HEK293 (cell line): ENCODE results near the gene SIRT7.

Source experiments
- CTCF ChIA-PET: fragments of 350-600 bp; formaldehyde crosslinking; extraction: SDS; loops from one replicate; lab custom pipeline; 2021; ENCODE audit warnings: antibody characterized with exemption; lab: Yijun Ruan, JAX
- POLR2A ChIA-PET: fragments of 300-600 bp; formaldehyde crosslinking; extraction: SDS; loops from one replicate; lab custom pipeline; 2020; ENCODE audit warnings: antibody characterized with exemption, inconsistent platforms; lab: Yijun Ruan, JAX
- H3K27ac ChIP-seq: fragments of 200-500 bp; sonication (Bioruptor generic); 2 replicates; pipeline ENCODE4 v1.5.1; 2014; ENCODE audit warnings: low read depth, low read length, control low read depth, inconsistent platforms; ENCODE audit errors: extremely low read depth
- H3K36me3 ChIP-seq, 2 experiments: fragments of 200-500 bp in 1 of 2; sonication (Bioruptor generic) in 1 of 2; 1 replicate in 1 of 2; 2 replicates in 1 of 2; pipeline ENCODE4 v1.5.1; 2014 to 2017; ENCODE audit warnings: inconsistent platforms in 2 of 2, low read length in 2 of 2; ENCODE audit not compliant: control insufficient read depth in 2 of 2, insufficient read depth in 1 of 2
- H3K4me1 ChIP-seq: fragments of 200-500 bp; sonication (Bioruptor generic); 2 replicates; pipeline ENCODE4 v1.5.1; 2014; ENCODE audit warnings: mild to moderate bottlenecking, low read length, inconsistent platforms; ENCODE audit not compliant: control insufficient read depth, insufficient read depth
- H3K4me3 ChIP-seq: 2 replicates; pipeline ENCODE4 v1.5.1; 2011; ENCODE audit warnings: low read depth, mild to moderate bottlenecking, control low read depth, low read length, moderate library complexity
- H3K9me3 ChIP-seq: fragments of 200-500 bp; sonication (Bioruptor generic); 2 replicates; pipeline ENCODE4 v1.5.1; 2014; ENCODE audit warnings: low read depth, low read length, inconsistent platforms; ENCODE audit not compliant: control insufficient read depth, insufficient read depth
- AEBP2 ChIP-seq: fragments of 450-650 bp; formaldehyde crosslinking; IDR thresholded peaks from 2 replicates; pipeline ENCODE4 v1.5.1; 2016; ENCODE audit warnings: missing biosample characterization, missing genetic modification characterization, borderline replicate concordance
- BCL11A ChIP-seq: fragments of 450-650 bp; formaldehyde crosslinking; IDR thresholded peaks from 2 replicates; pipeline ENCODE4 v1.5.1; 2016; ENCODE audit warnings: low read depth, missing biosample characterization, missing genetic modification characterization
- GLI2 ChIP-seq: fragments of 450-650 bp; formaldehyde crosslinking; IDR thresholded peaks from 2 replicates; pipeline ENCODE4; 2017; ENCODE audit warnings: missing biosample characterization, missing genetic modification characterization, low read depth, borderline replicate concordance
- HOXA7 ChIP-seq: sonication (generic); formaldehyde crosslinking; IDR thresholded peaks from 2 replicates; pipeline ENCODE4 v1.8.1; 2022; ENCODE audit warnings: missing genetic modification reagents, borderline replicate concordance
- IKZF3 ChIP-seq: fragments of 450-650 bp; IDR thresholded peaks from 2 replicates; pipeline ENCODE4 v1.5.0; 2018; ENCODE audit warnings: missing biosample characterization, mild to moderate bottlenecking, missing genetic modification characterization, moderate library complexity
- KLF10 ChIP-seq: fragments of 450-650 bp; IDR thresholded peaks from 2 replicates; pipeline ENCODE4 v1.5.1; 2018; ENCODE audit warnings: missing biosample characterization, mild to moderate bottlenecking, missing genetic modification characterization
- SP3 ChIP-seq: fragments of 450-650 bp; formaldehyde crosslinking; IDR thresholded peaks from 2 replicates; pipeline ENCODE4 v1.5.1; 2016; ENCODE audit warnings: missing biosample characterization, missing genetic modification characterization
- TRIM28 ChIP-seq: IDR thresholded peaks from 2 replicates; pipeline ENCODE4 v1.6.1; 2011; ENCODE audit warnings: low read length, control low read depth, borderline replicate concordance
- TSHZ1 ChIP-seq: fragments of 450-650 bp; formaldehyde crosslinking; IDR thresholded peaks from 2 replicates; pipeline ENCODE4 v1.5.1; 2016; ENCODE audit warnings: missing biosample characterization, missing genetic modification characterization, borderline replicate concordance
- ZNF138 ChIP-seq: fragments of 450-650 bp; formaldehyde crosslinking; IDR thresholded peaks from 2 replicates; pipeline ENCODE4 v1.5.1; 2016; ENCODE audit warnings: missing biosample characterization, missing genetic modification characterization, borderline replicate concordance
- ZNF155 ChIP-seq: fragments of 450-650 bp; formaldehyde crosslinking; IDR thresholded peaks from 2 replicates; pipeline ENCODE4 v1.5.1; 2016; ENCODE audit warnings: missing biosample characterization, missing genetic modification characterization
- ZNF202 ChIP-seq: fragments of 450-650 bp; formaldehyde crosslinking; IDR thresholded peaks from 2 replicates; pipeline ENCODE4 v1.5.1; 2016; ENCODE audit warnings: missing biosample characterization, missing genetic modification characterization, borderline replicate concordance
- ZNF302 ChIP-seq: fragments of 450-650 bp; formaldehyde crosslinking; IDR thresholded peaks from 2 replicates; pipeline ENCODE4 v1.5.1; 2016; ENCODE audit warnings: missing biosample characterization, missing genetic modification characterization, low read depth
- ZNF362 ChIP-seq: fragments of 450-650 bp; formaldehyde crosslinking; IDR thresholded peaks from 2 replicates; pipeline ENCODE4 v1.5.1; 2016; ENCODE audit warnings: missing biosample characterization, missing genetic modification characterization
- ZNF394 ChIP-seq: fragments of 450-650 bp; formaldehyde crosslinking; IDR thresholded peaks from 2 replicates; pipeline ENCODE4 v1.5.1; 2016; ENCODE audit warnings: missing biosample characterization, missing genetic modification characterization, mild to moderate bottlenecking, moderate library complexity, borderline replicate concordance
- ZNF398 ChIP-seq: fragments of 450-650 bp; formaldehyde crosslinking; IDR thresholded peaks from 2 replicates; pipeline ENCODE4 v1.5.1; 2017; ENCODE audit warnings: missing biosample characterization, missing genetic modification characterization
- ZNF555 ChIP-seq: fragments of 450-650 bp; formaldehyde crosslinking; conservative IDR thresholded peaks from 2 replicates; pipeline ENCODE4 v1.5.1; 2017; ENCODE audit warnings: missing biosample characterization, mild to moderate bottlenecking, missing genetic modification characterization, inconsistent platforms
- ZNF560 ChIP-seq: fragments of 450-650 bp; formaldehyde crosslinking; IDR thresholded peaks from 2 replicates; pipeline ENCODE4 v1.5.1; 2017; ENCODE audit warnings: missing biosample characterization, missing genetic modification characterization, borderline replicate concordance
- ZNF791 ChIP-seq: fragments of 450-650 bp; formaldehyde crosslinking; IDR thresholded peaks from 2 replicates; pipeline ENCODE4 v1.5.1; 2016; ENCODE audit warnings: missing biosample characterization, missing genetic modification characterization
- ZSCAN23 ChIP-seq: fragments of 450-650 bp; formaldehyde crosslinking; IDR thresholded peaks from 2 replicates; pipeline ENCODE4 v1.5.1; 2016; ENCODE audit warnings: missing biosample characterization, missing genetic modification characterization
- TF ChIP-seq, protein P1 (sequence below): fragments of 450-650 bp; formaldehyde crosslinking; IDR thresholded peaks from 2 replicates; pipeline ENCODE4 v1.5.1; 2017; ENCODE audit warnings: missing biosample characterization, missing genetic modification characterization
- TF ChIP-seq, protein P2 (sequence below): fragments of 450-650 bp; formaldehyde crosslinking; IDR thresholded peaks from 2 replicates; pipeline ENCODE4 v1.5.1; 2016; ENCODE audit warnings: missing biosample characterization, missing genetic modification characterization

Gene SIRT7

DNA sequence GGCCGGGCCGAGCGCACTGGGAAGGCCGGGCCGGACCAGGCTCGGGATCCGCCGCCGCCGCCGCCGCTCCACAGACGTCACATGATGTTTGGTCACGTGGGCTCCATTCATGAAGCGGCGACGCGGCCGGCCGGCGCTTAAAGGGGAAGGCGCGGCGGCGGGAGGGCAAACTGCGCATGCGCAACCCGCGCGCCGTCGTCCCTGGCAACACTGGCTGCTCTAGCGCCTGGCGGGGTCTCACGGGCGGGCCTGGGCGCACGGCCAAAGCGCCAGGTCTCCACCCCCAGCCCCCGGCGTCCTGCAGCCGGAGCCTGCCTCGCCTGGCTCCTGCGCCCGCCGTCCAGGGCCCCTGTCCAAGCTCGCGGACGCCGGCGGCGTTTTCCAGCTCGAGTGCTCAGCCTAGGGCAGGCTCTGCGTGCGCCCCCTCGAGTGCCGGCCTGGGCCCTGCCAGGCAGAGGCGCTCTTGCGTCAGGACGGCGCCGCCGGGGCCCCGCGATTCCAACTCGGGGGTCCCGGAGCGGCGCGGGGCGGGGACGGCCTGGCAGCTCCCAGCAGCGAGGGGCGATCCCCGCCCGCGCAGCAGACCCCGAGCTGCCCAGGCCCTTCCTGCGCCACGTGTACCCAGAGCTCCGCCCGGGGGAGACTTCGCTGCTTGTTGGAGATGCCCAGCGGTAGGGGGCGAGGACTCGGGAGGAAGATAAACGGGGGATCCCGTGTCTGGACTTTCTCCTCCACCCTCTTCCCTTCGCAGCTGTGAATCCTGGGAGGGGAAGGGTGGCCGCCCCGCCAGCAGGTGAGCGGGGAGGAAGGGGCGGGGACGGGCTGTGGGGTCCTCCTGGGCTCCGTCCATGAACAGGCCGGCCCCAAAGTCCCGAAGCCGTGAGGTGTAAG lies 9.9 kb upstream of the SIRT7 start, which contains the start of gene MAFG:
Gene MAFG (minus strand): TSS at position 83 of the 891 bp plus-strand sequence. CDS start 4,550 bp downstream, outside the sequence.
- ChIA-PET CTCF (interaction anchor here (0.7 to 1.8 kb wide), 11 partner anchors 8 to 198 kb away, joined by 3 to 12 read pairs (median 3); partner anchors contain the start of gene NOTUM), POLR2A (interaction anchor here (1.0 to 3.2 kb wide), 10 partner anchors 8 to 225 kb away, joined by 3 to 22 read pairs (median 4); partner anchors contain the start of genes MRPL12, PCYT2 and SIRT7)
- peak within 1 kb of the TSS; percentile 79 for H3K4me3 ChIP-seq
- H3K9me3 ChIP-seq: no peaks in the 10 kb centered on the region
- peaks cover 3% of the 10 kb centered on the region; the same call in 1 of the 2 replicates for H3K4me1 ChIP-seq
- H3K27ac ChIP-seq: peak within 1 kb of the TSS; percentile 90
- H3K36me3 ChIP-seq: peaks cover 0 to under 1% of the 10 kb centered on the region in 2 experiments; a peak in 1 of 3 replicates
- TF ChIP-seq ZNF362 (no peak), ZNF791 (tag by site-specific recombination) (no peak), ZNF302 (no peak), ZNF155 (tag by site-specific recombination) (no peak), ZNF555 (tag by site-specific recombination) (no peak), HOXA7 (CRISPR knock-in tag) (no peak), AEBP2 (no peak), GLI2 (tag by site-specific recombination) (no peak), ZSCAN23 (tag by site-specific recombination) (no peak), TSHZ1 (tag by site-specific recombination) (no peak), ZNF560 (tag by site-specific recombination) (no peak), ZNF138 (tag by site-specific recombination) (no peak), BCL11A (tag by site-specific recombination) (no peak), ZNF202 (tag by site-specific recombination) (no peak), TRIM28 (no peak), ZNF394 (tag by site-specific recombination) (no peak; the same call in 1 of the 2 replicates), KLF10 (tag by site-specific recombination) (peak; percentile 75), IKZF3 (tag by site-specific recombination) (peak; percentile 49; the same call in 1 of the 2 replicates), ZNF398 (peak; percentile 84), SP3 (tag by site-specific recombination) (no peak; the same call in 1 of the 2 replicates)
- TF ChIP-seq, protein P1, sequence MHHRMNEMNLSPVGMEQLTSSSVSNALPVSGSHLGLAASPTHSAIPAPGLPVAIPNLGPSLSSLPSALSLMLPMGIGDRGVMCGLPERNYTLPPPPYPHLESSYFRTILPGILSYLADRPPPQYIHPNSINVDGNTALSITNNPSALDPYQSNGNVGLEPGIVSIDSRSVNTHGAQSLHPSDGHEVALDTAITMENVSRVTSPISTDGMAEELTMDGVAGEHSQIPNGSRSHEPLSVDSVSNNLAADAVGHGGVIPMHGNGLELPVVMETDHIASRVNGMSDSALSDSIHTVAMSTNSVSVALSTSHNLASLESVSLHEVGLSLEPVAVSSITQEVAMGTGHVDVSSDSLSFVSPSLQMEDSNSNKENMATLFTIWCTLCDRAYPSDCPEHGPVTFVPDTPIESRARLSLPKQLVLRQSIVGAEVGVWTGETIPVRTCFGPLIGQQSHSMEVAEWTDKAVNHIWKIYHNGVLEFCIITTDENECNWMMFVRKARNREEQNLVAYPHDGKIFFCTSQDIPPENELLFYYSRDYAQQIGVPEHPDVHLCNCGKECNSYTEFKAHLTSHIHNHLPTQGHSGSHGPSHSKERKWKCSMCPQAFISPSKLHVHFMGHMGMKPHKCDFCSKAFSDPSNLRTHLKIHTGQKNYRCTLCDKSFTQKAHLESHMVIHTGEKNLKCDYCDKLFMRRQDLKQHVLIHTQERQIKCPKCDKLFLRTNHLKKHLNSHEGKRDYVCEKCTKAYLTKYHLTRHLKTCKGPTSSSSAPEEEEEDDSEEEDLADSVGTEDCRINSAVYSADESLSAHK (tag by site-specific recombination): no peak
- TF ChIP-seq, protein P2, sequence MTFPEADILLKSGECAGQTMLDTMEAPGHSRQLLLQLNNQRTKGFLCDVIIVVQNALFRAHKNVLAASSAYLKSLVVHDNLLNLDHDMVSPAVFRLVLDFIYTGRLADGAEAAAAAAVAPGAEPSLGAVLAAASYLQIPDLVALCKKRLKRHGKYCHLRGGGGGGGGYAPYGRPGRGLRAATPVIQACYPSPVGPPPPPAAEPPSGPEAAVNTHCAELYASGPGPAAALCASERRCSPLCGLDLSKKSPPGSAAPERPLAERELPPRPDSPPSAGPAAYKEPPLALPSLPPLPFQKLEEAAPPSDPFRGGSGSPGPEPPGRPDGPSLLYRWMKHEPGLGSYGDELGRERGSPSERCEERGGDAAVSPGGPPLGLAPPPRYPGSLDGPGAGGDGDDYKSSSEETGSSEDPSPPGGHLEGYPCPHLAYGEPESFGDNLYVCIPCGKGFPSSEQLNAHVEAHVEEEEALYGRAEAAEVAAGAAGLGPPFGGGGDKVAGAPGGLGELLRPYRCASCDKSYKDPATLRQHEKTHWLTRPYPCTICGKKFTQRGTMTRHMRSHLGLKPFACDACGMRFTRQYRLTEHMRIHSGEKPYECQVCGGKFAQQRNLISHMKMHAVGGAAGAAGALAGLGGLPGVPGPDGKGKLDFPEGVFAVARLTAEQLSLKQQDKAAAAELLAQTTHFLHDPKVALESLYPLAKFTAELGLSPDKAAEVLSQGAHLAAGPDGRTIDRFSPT (tag by site-specific recombination): peak; percentile 36; the same call in 1 of the 2 replicates
